ENCODE results near the gene TEK.

GRCh38 chr9:27125936-27126335 lies 16.9 kb downstream of the TEK start:
- TF ChIP-seq, protein P1, sequence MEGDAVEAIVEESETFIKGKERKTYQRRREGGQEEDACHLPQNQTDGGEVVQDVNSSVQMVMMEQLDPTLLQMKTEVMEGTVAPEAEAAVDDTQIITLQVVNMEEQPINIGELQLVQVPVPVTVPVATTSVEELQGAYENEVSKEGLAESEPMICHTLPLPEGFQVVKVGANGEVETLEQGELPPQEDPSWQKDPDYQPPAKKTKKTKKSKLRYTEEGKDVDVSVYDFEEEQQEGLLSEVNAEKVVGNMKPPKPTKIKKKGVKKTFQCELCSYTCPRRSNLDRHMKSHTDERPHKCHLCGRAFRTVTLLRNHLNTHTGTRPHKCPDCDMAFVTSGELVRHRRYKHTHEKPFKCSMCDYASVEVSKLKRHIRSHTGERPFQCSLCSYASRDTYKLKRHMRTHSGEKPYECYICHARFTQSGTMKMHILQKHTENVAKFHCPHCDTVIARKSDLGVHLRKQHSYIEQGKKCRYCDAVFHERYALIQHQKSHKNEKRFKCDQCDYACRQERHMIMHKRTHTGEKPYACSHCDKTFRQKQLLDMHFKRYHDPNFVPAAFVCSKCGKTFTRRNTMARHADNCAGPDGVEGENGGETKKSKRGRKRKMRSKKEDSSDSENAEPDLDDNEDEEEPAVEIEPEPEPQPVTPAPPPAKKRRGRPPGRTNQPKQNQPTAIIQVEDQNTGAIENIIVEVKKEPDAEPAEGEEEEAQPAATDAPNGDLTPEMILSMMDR (IDR thresholded peaks at IDR 0.05) = no peak
- TF ChIP-seq EP300 (IDR thresholded peaks at IDR 0.05) = no peak
- no peak for TF ChIP-seq POLR2AphosphoS5 (IDR thresholded peaks at IDR 0.05)
- TF ChIP-seq POLR2A (IDR thresholded peaks at IDR 0.05; ENCODE audit: low read depth) = no peak
